A673 (cell line): Measurements from ENCODE around the gene ZNF154.

ENCODE experiments used
- EZH2 ChIP-seq: fragments of 200-600 bp; sonication (generic); IDR thresholded peaks from 2 replicates; pipeline ENCODE4 v1.6.1; 2017; ENCODE audit warnings: borderline replicate concordance, low read depth, mild to moderate bottlenecking, mixed read lengths, antibody characterized with exemption, low read length; ENCODE audit not compliant: poor library complexity, severe bottlenecking
- TF ChIP-seq, protein P1 (sequence below): fragments of 300-800, 200-600 bp; sonication (generic); conservative IDR thresholded peaks from 2 replicates; pipeline ENCODE4 v1.5.1; 2017; ENCODE audit warnings: low read depth, mild to moderate bottlenecking, antibody characterized with exemption, low read length, moderate library complexity, mixed read lengths

DNA sequence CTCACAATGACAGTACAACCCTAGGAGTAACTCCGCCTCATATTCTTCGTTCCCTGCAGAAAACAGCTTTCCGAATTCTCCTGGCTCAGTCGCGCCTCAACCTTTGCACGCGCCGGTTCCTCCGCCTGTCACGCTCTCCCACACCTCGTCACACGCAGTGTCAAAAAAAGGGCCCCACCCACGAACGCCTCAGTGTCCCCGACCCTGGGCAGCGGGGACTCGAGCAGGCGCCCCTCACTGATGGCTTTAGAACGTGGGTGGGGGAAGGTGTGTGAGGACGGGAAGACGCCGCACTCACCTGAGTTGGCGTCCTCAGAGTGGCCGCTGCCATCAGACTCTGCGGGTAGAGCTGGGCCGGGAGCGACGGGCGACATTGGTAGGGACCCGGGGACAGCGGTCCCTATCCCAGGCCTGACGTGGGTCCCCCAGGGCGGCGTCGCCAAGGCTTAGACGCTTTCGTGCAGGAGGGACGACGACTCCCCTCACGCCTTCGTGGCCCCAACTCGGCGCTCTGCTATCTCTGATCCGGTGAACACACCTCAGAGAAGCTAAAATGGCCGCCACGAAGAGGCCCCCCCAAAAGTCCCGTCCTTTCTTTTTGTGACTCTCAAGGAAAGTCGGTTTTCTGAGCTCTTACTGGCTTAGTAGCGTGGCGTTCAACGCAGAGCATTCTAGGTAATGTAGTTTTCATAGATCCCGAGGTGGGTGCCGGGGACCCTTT lies at the start of gene ZNF154:
- TF ChIP-seq, protein P1, sequence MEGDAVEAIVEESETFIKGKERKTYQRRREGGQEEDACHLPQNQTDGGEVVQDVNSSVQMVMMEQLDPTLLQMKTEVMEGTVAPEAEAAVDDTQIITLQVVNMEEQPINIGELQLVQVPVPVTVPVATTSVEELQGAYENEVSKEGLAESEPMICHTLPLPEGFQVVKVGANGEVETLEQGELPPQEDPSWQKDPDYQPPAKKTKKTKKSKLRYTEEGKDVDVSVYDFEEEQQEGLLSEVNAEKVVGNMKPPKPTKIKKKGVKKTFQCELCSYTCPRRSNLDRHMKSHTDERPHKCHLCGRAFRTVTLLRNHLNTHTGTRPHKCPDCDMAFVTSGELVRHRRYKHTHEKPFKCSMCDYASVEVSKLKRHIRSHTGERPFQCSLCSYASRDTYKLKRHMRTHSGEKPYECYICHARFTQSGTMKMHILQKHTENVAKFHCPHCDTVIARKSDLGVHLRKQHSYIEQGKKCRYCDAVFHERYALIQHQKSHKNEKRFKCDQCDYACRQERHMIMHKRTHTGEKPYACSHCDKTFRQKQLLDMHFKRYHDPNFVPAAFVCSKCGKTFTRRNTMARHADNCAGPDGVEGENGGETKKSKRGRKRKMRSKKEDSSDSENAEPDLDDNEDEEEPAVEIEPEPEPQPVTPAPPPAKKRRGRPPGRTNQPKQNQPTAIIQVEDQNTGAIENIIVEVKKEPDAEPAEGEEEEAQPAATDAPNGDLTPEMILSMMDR: no peak
- TF ChIP-seq EZH2: no peak
